HepG2 (cell line): ENCODE data around the gene NIT2. TPM values are rescaled to one million over a fixed set of nuclear protein-coding genes. Genes with fewer than 3 reads are reported as not detected.

Experiments used
- ATAC-seq: fragments of 200-7000 bp; cut with Tn5 transposase; 3 replicates; pipeline ENCODE4 v1.9.1; 2020; ENCODE audit warnings: mild to moderate bottlenecking, moderate library complexity
- BruUV-seq: library from RNA; stranded (reverse); fragments of 400-500 nt; replicated peaks from 2 replicates; lab custom pipeline; 2021; lab: Mats Ljungman, UMichigan
- CTCF ChIA-PET: fragments of 300-600 bp; formaldehyde crosslinking; extraction: SDS; loops from one replicate; lab custom pipeline; 2021; ENCODE audit warnings: low total read pairs, inconsistent platforms, low intra/inter-chr PET ratio; lab: Yijun Ruan, JAX
- POLR2A ChIA-PET: fragments of 350-600 bp; sonication (Branson Sonifier 250); formaldehyde crosslinking; loops from one replicate; lab custom pipeline; 2020; ENCODE audit warnings: antibody characterized with exemption, inconsistent platforms; lab: Yijun Ruan, JAX
- DNase-seq: peaks from one replicate; pipeline ENCODE4 v3.0.0-alpha.2; 2015; ENCODE audit warnings: low spot score
- FAIRE-seq: peaks from 3 replicates; lab custom pipeline; 2011; peaks lifted over from hg19 to GRCh38; lab: Jason Lieb, UNC
- H2AFZ ChIP-seq: one replicate; pipeline ENCODE4 v1.6.1; 2011; ENCODE audit warnings: low read length, inconsistent platforms
- H3K27ac ChIP-seq: fragments of 300-600 bp; 3 replicates; pipeline ENCODE4 v1.8.0; 2011; ENCODE audit warnings: mixed run types, mild to moderate bottlenecking, mixed read lengths, low read length, inconsistent platforms; ENCODE audit not compliant: insufficient read depth; ENCODE audit errors: extremely low read length
- H3K27me3 ChIP-seq, 2 experiments: fragments of 200-600 bp in 1 of 2; 2 replicates in 1 of 2; 3 replicates in 1 of 2; pipeline versions ENCODE4 v1.6.0 to v1.8.0; 2011; ENCODE audit warnings: low read length in 2 of 2, mild to moderate bottlenecking in 2 of 2, moderate library complexity in 2 of 2, inconsistent platforms in 1 of 2; ENCODE audit not compliant: insufficient read depth in 2 of 2, control insufficient read depth in 1 of 2
- H3K36me3 ChIP-seq, 2 experiments: fragments of 200-600 bp in 1 of 2; replicated peaks in 1 of 2; 2 replicates in 1 of 2; 3 replicates in 1 of 2; pipeline versions ENCODE4 v1.5.1 to v1.8.0; 2011; ENCODE audit warnings: low read length in 2 of 2, inconsistent platforms in 1 of 2; ENCODE audit not compliant: insufficient read depth in 2 of 2, control insufficient read depth in 1 of 2
- H3K4me1 ChIP-seq: 2 replicates; pipeline ENCODE4 v1.5.1; 2012; ENCODE audit warnings: low read length, inconsistent platforms; ENCODE audit not compliant: insufficient read depth
- H3K4me2 ChIP-seq: 2 replicates; pipeline ENCODE4 v1.6.0; 2011; ENCODE audit warnings: low read depth, low read length, inconsistent platforms
- H3K4me3 ChIP-seq, 3 experiments: fragments of 200-600 bp in 1 of 3; sonication (generic), shearing (Covaris generic) in 1 of 3; replicated peaks in 1 of 3; 2 replicates each; pipeline ENCODE4 v1.5.1; 2011 to 2016; ENCODE audit warnings: low read length in 3 of 3, inconsistent platforms in 2 of 3, low read depth in 2 of 3, mild to moderate bottlenecking in 2 of 3, control low read depth in 1 of 3, mixed read lengths in 1 of 3; ENCODE audit not compliant: insufficient read depth in 1 of 3
- H3K79me2 ChIP-seq: one replicate; pipeline ENCODE4 v1.6.1; 2011; ENCODE audit warnings: low read length, inconsistent platforms; ENCODE audit not compliant: insufficient read depth
- H3K9ac ChIP-seq: 2 replicates; pipeline ENCODE4 v1.6.0; 2011; ENCODE audit warnings: mild to moderate bottlenecking, low read depth, low read length, inconsistent platforms; ENCODE audit not compliant: insufficient read depth
- H3K9me3 ChIP-seq: 2 replicates; pipeline ENCODE4 v1.5.1; 2012; ENCODE audit warnings: mild to moderate bottlenecking, low read length
- H4K20me1 ChIP-seq: 2 replicates; pipeline ENCODE4 v1.6.0; 2011; ENCODE audit warnings: inconsistent platforms, mild to moderate bottlenecking, low read length, moderate library complexity; ENCODE audit not compliant: insufficient read depth
- ELF4 ChIP-seq: sonication (generic); formaldehyde crosslinking; IDR thresholded peaks from 2 replicates; pipeline ENCODE4 v1.5.0; 2020; ENCODE audit warnings: missing genetic modification reagents, mild to moderate bottlenecking, moderate library complexity, borderline replicate concordance
- NR2F6 ChIP-seq, 2 experiments: IDR thresholded peaks; 2 replicates each; pipeline ENCODE4 v1.6.1; 2016; ENCODE audit warnings: antibody characterized with exemption in 1 of 2, mild to moderate bottlenecking in 1 of 2
- PHF20 ChIP-seq: sonication (generic); formaldehyde crosslinking; IDR thresholded peaks from 2 replicates; pipeline ENCODE4 v1.5.0; 2020; ENCODE audit warnings: mild to moderate bottlenecking, missing genetic modification reagents
- SIN3A ChIP-seq: IDR thresholded peaks from 2 replicates; pipeline ENCODE4 v1.6.1; 2011; ENCODE audit warnings: low read depth, mild to moderate bottlenecking, control low read depth, low read length, borderline replicate concordance
- ZNF646 ChIP-seq: sonication (generic); formaldehyde crosslinking; IDR thresholded peaks from 2 replicates; pipeline ENCODE4 v1.9.0; 2021; ENCODE audit warnings: mild to moderate bottlenecking, missing genetic modification reagents
- ZNF792 ChIP-seq: IDR thresholded peaks from 2 replicates; pipeline ENCODE4 v1.6.1; 2016
- WGBS: methylation state at CpG from one replicate; pipeline ENCODE4 v1.1.6; 2017; ENCODE audit warnings: low lambda C conversion rate; 5-methylcytosine and 5-hydroxymethylcytosine counted together
- in situ Hi-C: cut with HindIII; loops from 2 replicates; pipeline ENCODE4 v1.10.0; 2017; ENCODE audit warnings: low pct_unique_long_range_greater_than_20kb; ENCODE audit not compliant: extremely low pct_ligation_motif_present
- intact Hi-C: fragments of 100-400 bp; cut with micrococcal nuclease; formaldehyde crosslinking; loops from one replicate; pipeline ENCODE4 v1.10.0; 2022; ENCODE audit not compliant: unreplicated experiment
- polyA plus RNA-seq, 8 experiments: library from polyadenylated mRNA; depleted of rRNA in 3 of 8; stranded (reverse) in 7 of 8; unstranded in 1 of 8; fragments of >200 nt; fragmentation: Illumina TruSeq in 4 of 8; extraction: Trizol in 4 of 8; gene quantifications; 2 replicates each; pipeline versions ENCODE4 v1.2.1 to v1.2.3, GENCODE V29; 2011 to 2016; ENCODE audit warnings: low read depth in 4 of 8, missing spikeins in 1 of 8, mixed read lengths in 1 of 8; ENCODE audit not compliant: insufficient read depth in 1 of 8
- total RNA-seq, 5 experiments: library from RNA; depleted of rRNA; stranded (reverse); fragments of >200 nt; fragmentation: Illumina TruSeq; extraction: Trizol; gene quantifications; 2 replicates each; pipeline ENCODE4 v1.2.3, GENCODE V29; 2016; ENCODE audit warnings: low read depth in 1 of 5

The NIT2 gene
- total and polyA plus RNA-seq, 2 of the 13 experiments (the other 11 are each of a cell fraction or from before 2014, with no cell fraction given) = 43.4 to 49.1 TPM

- TF ChIP-seq SIN3A (no peak), ZNF792 (CRISPR knock-in tag) (no peak), NR2F6 (IDR thresholded peaks at IDR 0.05) (no peak), NR2F6 (CRISPR knock-in tag; IDR thresholded peaks at IDR 0.05) (no peak), ELF4 (CRISPR knock-in tag) (no peak), PHF20 (CRISPR knock-in tag) (no peak)
- BruUV-seq = no TSS peak
These were observed 4.6 kb upstream of the NIT2 start for GRCh38 chr3:100329800-100330489.

DNA sequence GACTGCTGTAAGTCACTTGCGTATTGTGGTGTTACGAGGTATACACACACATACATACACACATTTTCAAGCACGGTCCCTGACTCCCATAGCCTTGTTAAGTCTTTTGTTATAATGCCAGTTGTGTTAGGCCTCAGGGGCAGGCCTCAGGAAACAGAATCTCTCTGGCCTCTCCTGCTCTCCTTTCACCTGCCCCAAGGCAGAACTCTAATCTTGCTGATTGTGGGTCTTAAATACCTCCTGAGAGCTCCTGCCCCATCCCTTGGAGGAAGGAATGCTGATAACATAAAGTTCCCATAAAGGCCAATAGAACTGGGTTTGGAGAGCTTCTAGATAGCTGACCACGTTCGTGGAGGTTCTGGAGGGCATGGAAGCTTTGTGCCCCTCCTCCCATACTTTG lies 3.9 kb upstream of the NIT2 start:
- ChIA-PET CTCF (no interaction called here), POLR2A (no interaction called here)
- H2AFZ ChIP-seq = no peak overlapping the region
- no peaks in the 10 kb centered on the region for H3K79me2 ChIP-seq
- no peak for FAIRE-seq
- peaks cover 44% of the 10 kb centered on the region for H3K4me1 ChIP-seq
- no peaks in the 10 kb centered on the region for H3K9me3 ChIP-seq
- in situ Hi-C loops (no loop called here), intact Hi-C loops (no loop called here)
- 93% methylated on average over 5 of the region's 5 CpGs for WGBS
- no peak for DNase-seq
- no peak overlapping the region for H3K4me2 ChIP-seq
- no peak overlapping the region for H3K4me3 ChIP-seq
- H3K27me3 ChIP-seq = no peaks in the 10 kb centered on the region
- no peak for ATAC-seq
- H3K36me3 ChIP-seq = no peaks in the 10 kb centered on the region
- no peak for TF ChIP-seq ZNF646 (CRISPR knock-in tag)
- TF ChIP-seq, all 625 proteins: peak for 0
- Histone ChIP-seq H3K27ac (no peak overlapping the region), H4K20me1 (no peaks in the 10 kb centered on the region), H3K9ac (no peak overlapping the region)
- no TSS peak for BruUV-seq

More at GRCh38 chr3:100329800-100330489, 4.6 kb upstream of the NIT2 start:
- no peak overlapping the region for H3K4me3 ChIP-seq
- no peak overlapping the region for H3K27ac ChIP-seq
- ChIA-PET POLR2A (no interaction called here), CTCF (no interaction called here)
- in situ Hi-C loops = no loop called here
- H3K36me3 ChIP-seq = no peaks in the 10 kb centered on the region
- FAIRE-seq (no peak), DNase-seq (peak; percentile 6), ATAC-seq (no peak)
- 19% methylated on average over 4 of the region's 4 CpGs for WGBS
- no peaks in the 10 kb centered on the region for H3K9me3 ChIP-seq
- no peak overlapping the region for H3K9ac ChIP-seq
- no peak overlapping the region for H2AFZ ChIP-seq
- intact Hi-C loops = no loop called here
- no peaks in the 10 kb centered on the region for H3K79me2 ChIP-seq
- no peak overlapping the region for H3K4me2 ChIP-seq
- H4K20me1 ChIP-seq = no peaks in the 10 kb centered on the region
- H3K4me1 ChIP-seq = peaks cover 37% of the 10 kb centered on the region
- no peaks in the 10 kb centered on the region for H3K27me3 ChIP-seq
